RWPE2 (cell line): ENCODE measurements around the gene COL4A2.

ENCODE experiments used
- ATAC-seq: fragments of 200-7000 bp; cut with Tn5 transposase; 3 replicates; pipeline ENCODE4 v1.9.1; 2021; ENCODE audit warnings: low read depth
- DNase-seq: peaks from one replicate; pipeline ENCODE4 v3.0.0-alpha.2; 2020; ENCODE audit warnings: low spot score
- H3K27ac ChIP-seq: fragments of 450-650 bp; 2 replicates; pipeline ENCODE4 v1.5.1; 2017; ENCODE audit warnings: mild to moderate bottlenecking; ENCODE audit not compliant: poor library complexity, severe bottlenecking
- H3K27me3 ChIP-seq: fragments of 250-450 bp; sonication (Bioruptor Pico); 2 replicates; pipeline ENCODE4 v1.5.1; 2021; ENCODE audit warnings: mild to moderate bottlenecking, moderate library complexity; ENCODE audit not compliant: insufficient read depth, poor library complexity, severe bottlenecking
- H3K36me3 ChIP-seq: fragments of 250-450 bp; sonication (Bioruptor Pico); 2 replicates; pipeline ENCODE4 v1.5.1; 2020; ENCODE audit warnings: low read depth, mild to moderate bottlenecking, moderate library complexity
- H3K4me1 ChIP-seq: fragments of 250-450 bp; sonication (Bioruptor Pico); 2 replicates; pipeline ENCODE4 v1.5.1; 2021; ENCODE audit warnings: mild to moderate bottlenecking, moderate library complexity; ENCODE audit not compliant: insufficient read depth, poor library complexity, severe bottlenecking
- H3K4me3 ChIP-seq: fragments of 250-450 bp; sonication (Bioruptor Pico); 2 replicates; pipeline ENCODE4 v1.5.1; 2021; ENCODE audit warnings: mild to moderate bottlenecking, moderate library complexity; ENCODE audit not compliant: severe bottlenecking
- H3K9me3 ChIP-seq: fragments of 250-450 bp; sonication (Bioruptor Pico); 2 replicates; pipeline ENCODE4 v1.5.1; 2021; ENCODE audit warnings: mild to moderate bottlenecking, moderate library complexity; ENCODE audit not compliant: severe bottlenecking
- CTCF ChIP-seq: fragments of 450-650 bp; IDR thresholded peaks from one replicate; pipeline ENCODE4 v1.5.1; 2017; ENCODE audit warnings: mild to moderate bottlenecking, moderate library complexity; ENCODE audit not compliant: poor library complexity, severe bottlenecking

Gene COL4A2

GRCh38 chr13:110512198-110512740 is 205.2 kb downstream of the COL4A2 start:
- Histone ChIP-seq H3K4me1 (no peaks in the 10 kb centered on the region), H3K36me3 (peaks cover 48% of the 10 kb centered on the region), H3K27ac (no peak overlapping the region), H3K4me3 (no peak overlapping the region), H3K27me3 (no peaks in the 10 kb centered on the region), H3K9me3 (no peaks in the 10 kb centered on the region)
- DNase-seq (no peak), ATAC-seq (no peak)
- no peak for TF ChIP-seq CTCF

DNA sequence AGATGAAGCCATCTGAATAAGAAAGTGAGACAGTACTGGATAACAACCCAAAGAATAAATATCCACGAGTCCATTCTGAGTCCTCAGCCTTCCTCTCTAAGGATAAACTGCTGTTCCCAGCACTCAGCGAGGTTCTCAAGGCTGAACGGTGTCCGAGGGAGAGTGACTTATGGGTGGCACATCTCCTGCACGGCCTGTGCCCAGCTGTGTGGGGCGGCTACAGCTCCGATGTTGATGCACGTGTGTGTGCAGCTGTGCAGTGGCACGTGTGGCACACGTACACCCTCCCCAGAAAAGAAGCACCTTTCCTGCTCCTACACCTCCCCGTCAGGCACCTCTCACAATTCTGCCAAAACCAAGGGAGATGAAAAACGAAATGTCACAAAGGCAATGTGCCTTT is 209.4 kb downstream of the COL4A2 start:
- peaks cover 9% of the 10 kb centered on the region for H3K36me3 ChIP-seq
- TF ChIP-seq CTCF, result no peak
- no peak for ATAC-seq

DNA sequence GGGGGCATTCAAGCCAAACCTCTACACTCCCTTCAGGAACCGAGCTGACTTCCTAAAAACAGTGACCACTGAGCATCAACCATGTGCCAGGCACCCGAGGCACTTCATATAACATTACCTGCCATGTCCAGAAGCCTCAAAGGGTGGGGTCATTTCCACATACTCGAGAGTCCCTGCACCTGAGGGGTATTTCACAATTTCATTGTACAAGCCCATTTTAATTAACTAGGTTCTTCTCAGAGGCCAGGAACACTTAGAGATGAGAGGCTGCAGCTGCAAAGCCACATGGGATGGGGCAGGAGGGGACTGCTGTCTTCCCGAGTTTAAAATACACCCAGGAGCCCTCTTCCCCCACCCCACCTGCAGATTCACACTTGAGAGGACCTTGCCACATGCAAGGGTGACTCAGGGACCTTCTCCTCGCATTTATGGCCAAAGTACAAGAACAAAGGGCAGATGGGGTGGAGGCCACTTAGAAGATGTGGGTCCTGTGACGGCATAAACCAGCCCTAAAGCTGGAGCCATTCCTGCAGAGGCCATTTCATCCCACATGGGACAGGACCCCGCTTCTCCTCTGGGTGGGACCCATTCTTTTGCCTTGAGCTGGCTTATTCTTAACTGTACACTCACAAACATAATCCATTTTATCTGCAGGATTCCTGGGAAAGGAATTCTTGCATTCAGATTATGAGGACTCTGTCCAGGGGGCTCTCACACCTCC is 210.6 kb downstream of the COL4A2 start:
- no peak for DNase-seq
- Histone ChIP-seq H3K4me3 (no peak overlapping the region), H3K27me3 (no peaks in the 10 kb centered on the region), H3K4me1 (no peaks in the 10 kb centered on the region), H3K36me3 (peaks cover 3% of the 10 kb centered on the region; the same call in 1 of the 2 replicates), H3K27ac (no peak overlapping the region), H3K9me3 (no peaks in the 10 kb centered on the region)
- no peak for TF ChIP-seq CTCF
- ATAC-seq, result no peak

More for the DNA sequence above, 209.4 kb downstream of the COL4A2 start:
- Histone ChIP-seq H3K4me3 (no peak overlapping the region), H3K9me3 (no peaks in the 10 kb centered on the region), H3K27ac (no peak overlapping the region), H3K4me1 (no peaks in the 10 kb centered on the region), H3K27me3 (no peaks in the 10 kb centered on the region)
- DNase-seq, result no peak

- no peak overlapping the region for H3K27ac ChIP-seq
Measured at GRCh38 chr13:110518226-110518525, 211.1 kb downstream of the COL4A2 start.

More at GRCh38 chr13:110518226-110518525, 211.1 kb downstream of the COL4A2 start:
- 0 out of 2 replicates have a peak, but pooled peaks cover under 1% of the 10 kb centered on the region for H3K36me3 ChIP-seq
- ATAC-seq, result no peak
- no peaks in the 10 kb centered on the region for H3K9me3 ChIP-seq
- no peak overlapping the region for H3K4me3 ChIP-seq
- no peaks in the 10 kb centered on the region for H3K4me1 ChIP-seq
- no peaks in the 10 kb centered on the region for H3K27me3 ChIP-seq
- no peak for DNase-seq
- no peak for TF ChIP-seq CTCF
